IMR-90 (cell line): ENCODE measurements around the gene RUBCN. TPM values are rescaled to one million over a fixed set of nuclear protein-coding genes. Genes with fewer than 3 reads are reported as not detected.

Experiments used
- ATAC-seq: fragments of 200-7000 bp; cut with Tn5 transposase; 2 replicates; pipeline ENCODE4 v1.9.1; 2020; ENCODE audit warnings: low read depth, mild to moderate bottlenecking, moderate library complexity
- BruUV-seq: library from RNA; stranded (reverse); fragments of 400-500 nt; replicated peaks from 2 replicates; lab custom pipeline; 2021; lab: Mats Ljungman, UMichigan
- CTCF ChIA-PET: fragments of 300-600 bp; formaldehyde crosslinking; extraction: SDS; loops from one replicate; lab custom pipeline; 2021; ENCODE audit warnings: antibody characterized with exemption; lab: Yijun Ruan, JAX
- POLR2A ChIA-PET: fragments of 300-600 bp; sonication (Branson Sonifier 250); formaldehyde crosslinking; loops from one replicate; lab custom pipeline; 2022; ENCODE audit warnings: antibody characterized with exemption; ENCODE audit not compliant: unreplicated experiment; lab: Charles Lee
- DNase-seq: peaks from one replicate; pipeline ENCODE4 v3.0.0; 2013
- H2AFZ ChIP-seq: replicated peaks from 2 replicates; pipeline ENCODE3; 2013; ENCODE audit warnings: low read length, mild to moderate bottlenecking; ENCODE audit not compliant: poor library complexity
- H2AK5ac ChIP-seq: 2 replicates; pipeline ENCODE4 v1.6.1; 2013; ENCODE audit warnings: low read depth, low read length, inconsistent platforms
- H2AK9ac ChIP-seq: replicated peaks from 2 replicates; pipeline ENCODE3; 2013; ENCODE audit warnings: mild to moderate bottlenecking, low read depth, low read length, moderate library complexity; ENCODE audit not compliant: poor library complexity
- H2BK120ac ChIP-seq: 2 replicates; pipeline ENCODE4 v1.6.1; 2013; ENCODE audit warnings: low read depth, low read length, inconsistent platforms
- H2BK15ac ChIP-seq: 3 replicates; pipeline ENCODE4 v1.6.1; 2013; ENCODE audit warnings: low read depth, low read length, inconsistent platforms
- H2BK20ac ChIP-seq: 2 replicates; pipeline ENCODE4 v1.6.1; 2013; ENCODE audit warnings: low read depth, mild to moderate bottlenecking, inconsistent platforms, low read length, moderate library complexity
- H2BK5ac ChIP-seq: 2 replicates; pipeline ENCODE4 v1.6.1; 2013; ENCODE audit warnings: mild to moderate bottlenecking, low read depth, low read length, inconsistent platforms; ENCODE audit not compliant: poor library complexity, severe bottlenecking
- H3K14ac ChIP-seq: replicated peaks from 2 replicates; pipeline ENCODE4 v1.6.1; 2013; ENCODE audit warnings: low read depth, low read length, inconsistent platforms
- H3K18ac ChIP-seq: 2 replicates; pipeline ENCODE4 v1.6.1; 2013; ENCODE audit warnings: low read depth, low read length, control low read depth
- H3K23ac ChIP-seq: 2 replicates; pipeline ENCODE4 v1.6.1; 2013; ENCODE audit warnings: low read depth, low read length, inconsistent platforms
- H3K27ac ChIP-seq: 2 replicates; pipeline ENCODE4 v1.5.1; 2013; ENCODE audit warnings: mild to moderate bottlenecking, control low read depth, low read length; ENCODE audit not compliant: insufficient read depth
- H3K27me3 ChIP-seq: 2 replicates; pipeline ENCODE4 v1.6.1; 2013; ENCODE audit warnings: low read length; ENCODE audit not compliant: control insufficient read depth, insufficient read depth
- H3K36me3 ChIP-seq: 2 replicates; pipeline ENCODE4 v1.6.1; 2013; ENCODE audit warnings: low read length, mixed read lengths; ENCODE audit not compliant: control insufficient read depth, insufficient read depth
- H3K4ac ChIP-seq: 2 replicates; pipeline ENCODE4 v1.6.1; 2013; ENCODE audit warnings: low read depth, low read length, inconsistent platforms
- H3K4me1 ChIP-seq: 2 replicates; pipeline ENCODE4 v1.6.1; 2013; ENCODE audit warnings: low read length, mixed read lengths; ENCODE audit not compliant: control insufficient read depth, insufficient read depth
- H3K4me2 ChIP-seq: 2 replicates; pipeline ENCODE4 v1.6.1; 2013; ENCODE audit warnings: low read depth, mild to moderate bottlenecking, control low read depth, low read length, moderate library complexity
- H3K4me3 ChIP-seq: 2 replicates; pipeline ENCODE4 v1.5.1; 2013; ENCODE audit warnings: low read depth, mild to moderate bottlenecking, control low read depth, low read length, moderate library complexity; ENCODE audit not compliant: insufficient read depth
- H3K56ac ChIP-seq: 2 replicates; pipeline ENCODE4 v1.6.1; 2013; ENCODE audit warnings: low read length, inconsistent platforms; ENCODE audit not compliant: insufficient read depth; ENCODE audit errors: extremely low read depth
- H3K79me1 ChIP-seq, 2 experiments: 2 replicates each; pipeline ENCODE4 v1.6.1; 2013; ENCODE audit warnings: low read length in 2 of 2, inconsistent platforms in 1 of 2, low read depth in 1 of 2
- H3K9ac ChIP-seq: 2 replicates; pipeline ENCODE4 v1.6.1; 2013; ENCODE audit warnings: low read depth, low read length, control low read depth
- H3K9me1 ChIP-seq: 2 replicates; pipeline ENCODE4 v1.6.1; 2013; ENCODE audit warnings: low read length, inconsistent platforms; ENCODE audit not compliant: insufficient read depth
- H3K9me3 ChIP-seq: 2 replicates; pipeline ENCODE4 v1.6.1; 2013; ENCODE audit warnings: low read length; ENCODE audit not compliant: control insufficient read depth, insufficient read depth
- H4K20me1 ChIP-seq: 2 replicates; pipeline ENCODE4 v1.6.1; 2013; ENCODE audit warnings: low read length, inconsistent platforms; ENCODE audit not compliant: insufficient read depth
- H4K5ac ChIP-seq: 2 replicates; pipeline ENCODE4 v1.6.1; 2013; ENCODE audit warnings: mild to moderate bottlenecking, low read depth, low read length, control low read depth
- H4K8ac ChIP-seq, 2 experiments: 2 replicates each; pipeline ENCODE4 v1.6.1; 2013; ENCODE audit warnings: low read depth in 2 of 2, low read length in 2 of 2, control low read depth in 1 of 2, inconsistent platforms in 1 of 2
- H4K91ac ChIP-seq: 2 replicates; pipeline ENCODE4 v1.6.1; 2013; ENCODE audit warnings: low read depth, low read length, inconsistent platforms; ENCODE audit not compliant: insufficient read depth
- CEBPB ChIP-seq: IDR thresholded peaks from 2 replicates; pipeline ENCODE4 v1.6.1; 2012; ENCODE audit warnings: low read depth, low read length, improper control_type of control experiment
- CHD1 ChIP-seq: IDR thresholded peaks from 2 replicates; pipeline ENCODE4 v1.6.1; 2012; ENCODE audit warnings: low read depth, low read length, improper control_type of control experiment
- ELK1 ChIP-seq: fragments of 150-350 bp; IDR thresholded peaks from 2 replicates; pipeline ENCODE4 v1.6.1; 2016; ENCODE audit warnings: low read depth, mild to moderate bottlenecking, low read length, moderate library complexity, borderline replicate concordance
- FOS ChIP-seq: fragments of 150-350 bp; IDR thresholded peaks from 2 replicates; pipeline ENCODE4 v1.6.1; 2016; ENCODE audit warnings: low read depth, low read length
- MAFK ChIP-seq: IDR thresholded peaks from 2 replicates; pipeline ENCODE4 v1.6.1; 2012; ENCODE audit warnings: low read depth, low read length, improper control_type of control experiment
- MAZ ChIP-seq: IDR thresholded peaks from 2 replicates; pipeline ENCODE4 v1.6.1; 2012; ENCODE audit warnings: low read depth, mild to moderate bottlenecking, low read length, improper control_type of control experiment, moderate library complexity, borderline replicate concordance
- MXI1 ChIP-seq: IDR thresholded peaks from 2 replicates; pipeline ENCODE4 v1.6.1; 2012; ENCODE audit warnings: low read depth, mild to moderate bottlenecking, low read length, moderate library complexity, borderline replicate concordance
- NFE2L2 ChIP-seq: fragments of 150-350 bp; IDR thresholded peaks from 2 replicates; pipeline ENCODE4 v1.6.1; 2016; ENCODE audit warnings: low read depth, mild to moderate bottlenecking, low read length
- POLR2A ChIP-seq: IDR thresholded peaks from 2 replicates; pipeline ENCODE4 v1.6.1; 2012; ENCODE audit warnings: mild to moderate bottlenecking, low read depth, low read length
- RAD21 ChIP-seq: IDR thresholded peaks from 2 replicates; pipeline ENCODE4 v1.6.1; 2012; ENCODE audit warnings: low read length, improper control_type of control experiment
- RFX5 ChIP-seq: IDR thresholded peaks from 2 replicates; pipeline ENCODE4 v1.8.0; 2012; ENCODE audit warnings: low read depth, mild to moderate bottlenecking, low read length, moderate library complexity
- SMC3 ChIP-seq: fragments of 150-350 bp; IDR thresholded peaks from 2 replicates; pipeline ENCODE4 v1.6.1; 2016; ENCODE audit warnings: low read depth, mild to moderate bottlenecking, antibody characterized with exemption, low read length, moderate library complexity
- WGBS, 2 experiments: methylation state at CpG; one replicate each; pipeline versions ENCODE4 v1.1.5 to v1.1.7; 2013; ENCODE audit warnings: missing lambda C conversion rate in 2 of 2; ENCODE audit not compliant: insufficient read length in 1 of 2; ENCODE audit errors: extremely low coverage in 2 of 2; 5-methylcytosine and 5-hydroxymethylcytosine counted together
- dilution Hi-C: fragments of 300-500 bp; cut with HindIII; formaldehyde crosslinking; loops from one replicate; pipeline ENCODE4 v1.14.3; 2018; ENCODE audit warnings: low sequenced_read_pairs; ENCODE audit not compliant: unreplicated experiment
- in situ Hi-C: fragments of 300-500 bp; cut with MboI; formaldehyde crosslinking; loops from 3 replicates; pipeline ENCODE4 v1.14.3; 2019; ENCODE audit warnings: low sequenced_read_pairs, inconsistent platforms, mixed read lengths
- intact Hi-C: fragments of 100-400 bp; cut with micrococcal nuclease; formaldehyde crosslinking; loops from 2 replicates; pipeline ENCODE4 v1.10.0; 2022
- polyA plus RNA-seq, 3 experiments: library from polyadenylated mRNA; depleted of rRNA; stranded (reverse); fragments of >200 nt; gene quantifications; 2 replicates each; pipeline ENCODE4 v1.2.3, GENCODE V29; 2012; ENCODE audit warnings: low replicate concordance in 1 of 3
- total RNA-seq: library from RNA; depleted of rRNA; stranded (reverse); fragments of >200 nt; gene quantifications from 2 replicates; pipeline ENCODE4 v1.2.3, GENCODE V29; 2012
- TF ChIP-seq, protein P1 (sequence below): conservative IDR thresholded peaks from 2 replicates; pipeline ENCODE4 v1.5.1; 2012; ENCODE audit warnings: mild to moderate bottlenecking, low read depth, low read length, improper control_type of control experiment
- TF ChIP-seq, protein P2 (sequence below): fragments of 150-350 bp; IDR thresholded peaks from 2 replicates; pipeline ENCODE4 v1.6.1; 2017; ENCODE audit warnings: mild to moderate bottlenecking, antibody characterized with exemption, low read length, low read depth

Gene RUBCN
- total and polyA plus RNA-seq, 2 of the 4 experiments (the other 2 are of a cell fraction), result 10.8 to 12.6 TPM

GRCh38 chr3:197748597-197749314 is 12.1 kb upstream of the RUBCN start:
- H3K18ac ChIP-seq, result peak overlapping the region; percentile 72
- peak overlapping the region; percentile 75; the same call in 1 of the 2 replicates for H4K5ac ChIP-seq
- H4K91ac ChIP-seq, result peak overlapping the region; percentile 67
- dilution Hi-C loops, result no loop called here
- peak overlapping the region; percentile 85 for H2AK9ac ChIP-seq
- peak overlapping the region; percentile 45 to 70; a peak in 3 of 4 replicates for H4K8ac ChIP-seq
- H3K4me1 ChIP-seq, result peaks cover 2% of the 10 kb centered on the region
- peak overlapping the region; percentile 89 for H3K4me3 ChIP-seq
- ChIA-PET CTCF (interaction anchor here (0.5 to 0.7 kb wide), 4 partner anchors 34 to 184 kb away, joined by 3 to 7 read pairs (median 3); no protein-coding TSS in a partner anchor), POLR2A (no interaction called here)
- peak overlapping the region; percentile 90 for H3K4ac ChIP-seq
- H2AK5ac ChIP-seq, result peak overlapping the region; percentile 23; the same call in 1 of the 2 replicates
- H3K27me3 ChIP-seq, result no peaks in the 10 kb centered on the region
- peaks cover 3% of the 10 kb centered on the region; the same call in 1 of the 2 replicates for H3K9me1 ChIP-seq
- peaks cover 7 to 17% of the 10 kb centered on the region in 2 experiments; a peak in 3 of 4 replicates for H3K79me1 ChIP-seq
- intact Hi-C loops, result loop anchor here (1.0 kb wide), 1 partner anchor 11 kb away; no protein-coding TSS in a partner anchor
- peak overlapping the region; percentile 98 for H3K23ac ChIP-seq
- in situ Hi-C loops, result no loop called here
- peak overlapping the region; percentile 77 for H3K14ac ChIP-seq
- peak overlapping the region; percentile 56; the same call in 1 of the 2 replicates for H3K56ac ChIP-seq
- H2BK20ac ChIP-seq, result peak overlapping the region; percentile 24; the same call in 1 of the 2 replicates
- no peaks in the 10 kb centered on the region for H3K9me3 ChIP-seq
- no peaks in the 10 kb centered on the region for H3K36me3 ChIP-seq
- no CpG with 5 or more reads among the region's 12 CpGs for WGBS, 2 experiments
- no TSS peak for BruUV-seq
- H4K20me1 ChIP-seq, result peaks cover 35% of the 10 kb centered on the region
- peak overlapping the region; percentile 99 for H3K4me2 ChIP-seq
- peak overlapping the region; percentile 85 for H3K27ac ChIP-seq
- TF ChIP-seq, protein P1, sequence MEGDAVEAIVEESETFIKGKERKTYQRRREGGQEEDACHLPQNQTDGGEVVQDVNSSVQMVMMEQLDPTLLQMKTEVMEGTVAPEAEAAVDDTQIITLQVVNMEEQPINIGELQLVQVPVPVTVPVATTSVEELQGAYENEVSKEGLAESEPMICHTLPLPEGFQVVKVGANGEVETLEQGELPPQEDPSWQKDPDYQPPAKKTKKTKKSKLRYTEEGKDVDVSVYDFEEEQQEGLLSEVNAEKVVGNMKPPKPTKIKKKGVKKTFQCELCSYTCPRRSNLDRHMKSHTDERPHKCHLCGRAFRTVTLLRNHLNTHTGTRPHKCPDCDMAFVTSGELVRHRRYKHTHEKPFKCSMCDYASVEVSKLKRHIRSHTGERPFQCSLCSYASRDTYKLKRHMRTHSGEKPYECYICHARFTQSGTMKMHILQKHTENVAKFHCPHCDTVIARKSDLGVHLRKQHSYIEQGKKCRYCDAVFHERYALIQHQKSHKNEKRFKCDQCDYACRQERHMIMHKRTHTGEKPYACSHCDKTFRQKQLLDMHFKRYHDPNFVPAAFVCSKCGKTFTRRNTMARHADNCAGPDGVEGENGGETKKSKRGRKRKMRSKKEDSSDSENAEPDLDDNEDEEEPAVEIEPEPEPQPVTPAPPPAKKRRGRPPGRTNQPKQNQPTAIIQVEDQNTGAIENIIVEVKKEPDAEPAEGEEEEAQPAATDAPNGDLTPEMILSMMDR, result no peak
- TF ChIP-seq MAFK (no peak), RFX5 (no peak), FOS (no peak), POLR2A (no peak), CEBPB (0 out of 2 replicates have a peak, but pooled peaks have one; percentile 30), MAZ (no peak), ELK1 (no peak), MXI1 (no peak), SMC3 (no peak), NFE2L2 (no peak), RAD21 (no peak), CHD1 (0 out of 2 replicates have a peak, but pooled peaks have one; percentile 55)
- TF ChIP-seq, protein P2, sequence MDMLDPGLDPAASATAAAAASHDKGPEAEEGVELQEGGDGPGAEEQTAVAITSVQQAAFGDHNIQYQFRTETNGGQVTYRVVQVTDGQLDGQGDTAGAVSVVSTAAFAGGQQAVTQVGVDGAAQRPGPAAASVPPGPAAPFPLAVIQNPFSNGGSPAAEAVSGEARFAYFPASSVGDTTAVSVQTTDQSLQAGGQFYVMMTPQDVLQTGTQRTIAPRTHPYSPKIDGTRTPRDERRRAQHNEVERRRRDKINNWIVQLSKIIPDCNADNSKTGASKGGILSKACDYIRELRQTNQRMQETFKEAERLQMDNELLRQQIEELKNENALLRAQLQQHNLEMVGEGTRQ, result no peak
- peak overlapping the region; percentile 80 for H2BK5ac ChIP-seq
- H2BK15ac ChIP-seq, result peak overlapping the region; percentile 92; the same call in 2 of the 3 replicates
- ATAC-seq (no peak), DNase-seq (peak; percentile 43)
- peak overlapping the region; percentile 88 for H3K9ac ChIP-seq
- peak overlapping the region; percentile 75 for H2BK120ac ChIP-seq
- peak overlapping the region; percentile 100 for H2AFZ ChIP-seq
